SU-DHL-6 (cell line): ENCODE results near the gene KRT10.

Source experiments
- H2AFZ ChIP-seq: fragments of 200-600 bp; sonication (generic); 2 replicates; pipeline ENCODE4 v1.6.1; 2014; ENCODE audit warnings: low read depth, mild to moderate bottlenecking, moderate library complexity, mixed read lengths, antibody characterized with exemption, low read length; ENCODE audit not compliant: severe bottlenecking
- H3F3A ChIP-seq: fragments of 200-600 bp; shearing (Covaris generic); 2 replicates; pipeline ENCODE4 v1.6.0; 2016; ENCODE audit warnings: antibody characterized with exemption, mild to moderate bottlenecking; ENCODE audit not compliant: insufficient read depth
- H3K27ac ChIP-seq: fragments of 200-600 bp; sonication (generic); 2 replicates; pipeline ENCODE4 v1.5.1; 2016; ENCODE audit warnings: low read depth, mild to moderate bottlenecking, low read length, moderate library complexity, mixed read lengths
- H3K27me3 ChIP-seq: fragments of 200-600 bp; sonication (generic), shearing (Covaris generic); 2 replicates; pipeline ENCODE4 v1.6.0; 2014; ENCODE audit warnings: mild to moderate bottlenecking, low read length
- H3K36me3 ChIP-seq: fragments of 200-600 bp; sonication (generic); 2 replicates; pipeline ENCODE4 v1.6.1; 2014; ENCODE audit warnings: mild to moderate bottlenecking, low read length, mixed read lengths
- H3K4me2 ChIP-seq: fragments of 300-600, 200-600 bp; shearing (Covaris generic), sonication (generic); 2 replicates; pipeline ENCODE4 v1.6.0; 2014; ENCODE audit warnings: low read length, low read depth, mild to moderate bottlenecking; ENCODE audit not compliant: poor library complexity, severe bottlenecking
- H3K4me3 ChIP-seq: fragments of 200-600 bp; sonication (generic); 2 replicates; pipeline ENCODE4 v1.5.1; 2014; ENCODE audit warnings: antibody characterized with exemption, low read length, mild to moderate bottlenecking, mixed read lengths; ENCODE audit not compliant: insufficient read depth, poor library complexity, severe bottlenecking
- H3K79me2 ChIP-seq: fragments of 200-600 bp; sonication (generic); 2 replicates; pipeline ENCODE4 v1.6.1; 2014; ENCODE audit warnings: mild to moderate bottlenecking, low read length, moderate library complexity; ENCODE audit not compliant: insufficient read depth
- H3K9ac ChIP-seq: fragments of 200-600 bp; sonication (generic); 2 replicates; pipeline ENCODE4 v1.7.0; 2014; ENCODE audit warnings: mild to moderate bottlenecking, low read length
- H3K9me2 ChIP-seq: fragments of 200-600 bp; sonication (generic); replicated peaks from 2 replicates; pipeline ENCODE4 v1.6.1; 2014; ENCODE audit warnings: low read length; ENCODE audit not compliant: insufficient read depth
- H3K9me3 ChIP-seq: fragments of 200-600 bp; sonication (generic); 2 replicates; pipeline ENCODE4 v1.6.1; 2014; ENCODE audit warnings: low read length, mixed read lengths; ENCODE audit not compliant: insufficient read depth
- H4K20me1 ChIP-seq: fragments of 200-600 bp; sonication (generic); 2 replicates; pipeline ENCODE4 v1.6.1; 2014; ENCODE audit warnings: low read depth, mild to moderate bottlenecking, antibody characterized with exemption, low read length, moderate library complexity, mixed read lengths
- CTCF ChIP-seq: fragments of 200-600 bp; sonication (generic); IDR thresholded peaks from one replicate; pipeline ENCODE4 v1.5.1; 2017; ENCODE audit warnings: antibody characterized with exemption, mild to moderate bottlenecking, low read length, moderate library complexity; ENCODE audit not compliant: insufficient read depth, poor library complexity, severe bottlenecking
- EZH2phosphoT487 ChIP-seq: fragments of 200-600 bp; sonication (generic), shearing (Covaris generic); conservative IDR thresholded peaks from 2 replicates; pipeline ENCODE4 v1.6.1; 2018; ENCODE audit warnings: mild to moderate bottlenecking, antibody characterized with exemption, low read length, moderate library complexity, mixed read lengths

The KRT10 gene

GRCh38 chr17:40857535-40857934 lies 35.1 kb upstream of the KRT10 start:
- no peaks in the 10 kb centered on the region for H3K27me3 ChIP-seq
- no peaks in the 10 kb centered on the region for H3K36me3 ChIP-seq
- no peak overlapping the region for H3K4me3 ChIP-seq
- no peaks in the 10 kb centered on the region for H3F3A ChIP-seq
- no peaks in the 10 kb centered on the region for H3K9me3 ChIP-seq
- H3K9me2 ChIP-seq, result no peaks in the 10 kb centered on the region
- H3K4me2 ChIP-seq, result no peak overlapping the region
- H3K9ac ChIP-seq, result no peak overlapping the region
- TF ChIP-seq CTCF (no peak), EZH2phosphoT487 (no peak)
- no peaks in the 10 kb centered on the region for H4K20me1 ChIP-seq
- H3K27ac ChIP-seq, result no peak overlapping the region
- H3K79me2 ChIP-seq, result no peaks in the 10 kb centered on the region
- H2AFZ ChIP-seq, result no peak overlapping the region

GRCh38 chr17:40854175-40854814 lies 31.9 kb upstream of the KRT10 start:
- Histone ChIP-seq H3K79me2 (no peaks in the 10 kb centered on the region), H3K9ac (no peak overlapping the region), H3K9me3 (no peaks in the 10 kb centered on the region), H4K20me1 (no peaks in the 10 kb centered on the region), H3K36me3 (no peaks in the 10 kb centered on the region), H3K9me2 (no peaks in the 10 kb centered on the region), H3F3A (no peaks in the 10 kb centered on the region), H2AFZ (no peak overlapping the region), H3K27me3 (no peaks in the 10 kb centered on the region), H3K27ac (no peak overlapping the region), H3K4me3 (no peak overlapping the region), H3K4me2 (no peak overlapping the region)
- TF ChIP-seq CTCF (no peak), EZH2phosphoT487 (no peak)

- Histone ChIP-seq H3K9me3 (no peaks in the 10 kb centered on the region), H3K27ac (no peak overlapping the region), H3K36me3 (no peaks in the 10 kb centered on the region), H3K9ac (no peak overlapping the region), H4K20me1 (no peaks in the 10 kb centered on the region), H3K9me2 (no peaks in the 10 kb centered on the region), H3K4me3 (no peak overlapping the region), H3K79me2 (no peaks in the 10 kb centered on the region), H3K27me3 (no peaks in the 10 kb centered on the region), H3K4me2 (no peak overlapping the region), H3F3A (no peaks in the 10 kb centered on the region), H2AFZ (no peak overlapping the region)
- TF ChIP-seq EZH2phosphoT487 (no peak), CTCF (no peak)
These were observed 29.9 kb upstream of the KRT10 start for GRCh38 chr17:40852364-40852763.
